Neutrophil (primary cell): ENCODE measurements around the gene KPNA4.

Experiments
- H3K27ac ChIP-seq: fragments of 200-600 bp; sonication (generic); 2 replicates; pipeline ENCODE4 v1.5.1; 2016; ENCODE audit warnings: mild to moderate bottlenecking, moderate library complexity
- H3K27me3 ChIP-seq: fragments of 200-600 bp; sonication (generic); 2 replicates; pipeline ENCODE4 v1.6.0; 2016; ENCODE audit warnings: mild to moderate bottlenecking
- H3K36me3 ChIP-seq: fragments of 200-600 bp; sonication (generic); 2 replicates; pipeline ENCODE4 v1.5.1; 2017
- H3K4me1 ChIP-seq, 2 experiments: fragments of 200-600 bp in 1 of 2; sonication (generic) in 1 of 2; 1 replicate in 1 of 2; 2 replicates in 1 of 2; pipeline versions ENCODE4 v1.5.1 to v1.6.1; 2013 to 2016; ENCODE audit warnings: low read depth in 1 of 2, low read length in 1 of 2, mild to moderate bottlenecking in 1 of 2, moderate library complexity in 1 of 2; ENCODE audit not compliant: control insufficient read depth in 1 of 2, insufficient read depth in 1 of 2
- H3K4me3 ChIP-seq, 2 experiments: fragments of 200-600 bp in 1 of 2; sonication (generic) in 1 of 2; 1 replicate in 1 of 2; 2 replicates in 1 of 2; pipeline ENCODE4 v1.5.1; 2013 to 2016; ENCODE audit warnings: low read depth in 1 of 2, low read length in 1 of 2, mild to moderate bottlenecking in 1 of 2, moderate library complexity in 1 of 2
- H3K9me3 ChIP-seq: fragments of 200-600 bp; sonication (generic); 2 replicates; pipeline ENCODE4 v1.5.1; 2016
- CTCF ChIP-seq: fragments of 200-600 bp; sonication (generic); IDR thresholded peaks from 2 replicates; pipeline ENCODE4 v1.5.1; 2016; ENCODE audit warnings: antibody characterized with exemption

KPNA4 gene

DNA sequence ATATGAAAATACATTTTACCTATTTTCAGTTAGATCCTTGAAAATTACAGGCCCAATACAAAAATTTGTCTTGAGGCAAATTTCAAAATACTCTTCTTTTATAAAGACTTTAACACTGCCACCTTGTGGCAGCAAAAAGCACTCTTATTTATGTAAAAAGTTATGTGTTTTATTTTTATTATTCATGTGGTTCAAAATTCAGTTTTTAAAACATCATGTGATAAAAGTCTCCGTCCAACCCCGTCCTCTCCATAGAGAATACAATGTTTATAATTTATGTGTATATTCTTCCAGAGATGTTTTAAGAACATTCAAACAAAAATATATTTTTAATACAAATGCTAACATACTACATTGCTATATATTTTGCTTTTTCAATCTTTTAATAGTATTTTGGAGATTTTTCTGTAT is 78.9 kb downstream of the KPNA4 start:
- peaks cover 4 to 5% of the 10 kb centered on the region in 2 experiments for H3K4me1 ChIP-seq
- no peaks in the 10 kb centered on the region for H3K27me3 ChIP-seq
- H3K9me3 ChIP-seq, result no peaks in the 10 kb centered on the region
- H3K27ac ChIP-seq, result no peak overlapping the region
- no peak for TF ChIP-seq CTCF
- H3K4me3 ChIP-seq, result no peak overlapping the region
- H3K36me3 ChIP-seq, result no peaks in the 10 kb centered on the region

GRCh38 chr3:160482796-160483195 is 82.6 kb downstream of the KPNA4 start:
- H3K4me3 ChIP-seq, result no peak overlapping the region
- H3K9me3 ChIP-seq, result no peaks in the 10 kb centered on the region
- no peaks in the 10 kb centered on the region for H3K36me3 ChIP-seq
- no peaks in the 10 kb centered on the region for H3K27me3 ChIP-seq
- H3K4me1 ChIP-seq, result peaks cover 4 to 5% of the 10 kb centered on the region in 2 experiments
- H3K27ac ChIP-seq, result no peak overlapping the region
- TF ChIP-seq CTCF, result no peak

GRCh38 chr3:160481856-160482255 is 83.5 kb downstream of the KPNA4 start:
- TF ChIP-seq CTCF, result no peak
- Histone ChIP-seq H3K27ac (no peak overlapping the region), H3K4me1 (peaks cover 4 to 5% of the 10 kb centered on the region in 2 experiments), H3K36me3 (no peaks in the 10 kb centered on the region), H3K4me3 (no peak overlapping the region), H3K27me3 (no peaks in the 10 kb centered on the region), H3K9me3 (no peaks in the 10 kb centered on the region)

DNA sequence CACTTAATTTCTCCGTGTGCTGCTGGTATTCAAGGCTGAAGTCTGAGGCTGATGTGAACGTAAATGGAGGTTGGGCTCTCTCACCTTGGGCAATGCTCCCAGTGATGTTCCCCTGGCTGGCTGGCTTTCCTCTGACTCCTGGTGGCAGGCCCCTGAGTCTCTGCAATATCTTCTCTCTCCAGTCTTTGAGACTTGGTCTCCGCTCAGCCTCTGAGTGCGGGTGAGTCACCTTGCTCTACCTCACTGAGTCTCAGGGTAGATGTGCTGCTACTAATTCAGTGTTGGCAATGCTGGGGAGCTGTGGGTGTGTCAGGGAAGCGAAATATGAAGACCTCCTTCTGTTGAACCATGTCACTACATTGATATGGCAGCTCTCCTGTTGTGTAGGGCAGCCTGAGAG is 84.4 kb downstream of the KPNA4 start:
- Histone ChIP-seq H3K4me3 (no peak overlapping the region), H3K27me3 (no peaks in the 10 kb centered on the region), H3K27ac (no peak overlapping the region), H3K4me1 (peaks cover under 1 to 1% of the 10 kb centered on the region in 2 experiments), H3K36me3 (no peaks in the 10 kb centered on the region), H3K9me3 (no peaks in the 10 kb centered on the region)
- TF ChIP-seq CTCF, result no peak

DNA sequence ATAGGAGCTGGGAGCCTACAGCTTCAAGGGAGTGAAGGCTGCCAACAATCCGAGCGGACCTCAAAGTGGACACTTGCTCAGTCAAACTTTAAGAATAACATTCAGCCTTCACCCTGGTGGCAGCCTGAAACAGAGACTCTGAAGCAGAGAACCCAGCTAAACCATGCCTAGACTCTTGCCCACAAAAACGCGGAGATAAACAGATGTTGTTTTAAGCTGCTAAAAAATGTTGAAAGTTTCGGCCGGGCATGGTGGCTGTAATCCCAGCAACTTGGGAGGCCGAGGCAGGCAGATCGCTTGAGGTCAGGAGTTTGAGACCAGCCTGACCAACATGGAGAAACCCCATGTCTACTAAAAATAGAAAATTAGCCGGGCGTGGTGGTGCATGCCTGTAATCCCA is 86.0 kb downstream of the KPNA4 start:
- Histone ChIP-seq H3K4me3 (no peak overlapping the region), H3K27ac (no peak overlapping the region), H3K27me3 (no peaks in the 10 kb centered on the region), H3K4me1 (no peaks in the 10 kb centered on the region), H3K9me3 (no peaks in the 10 kb centered on the region), H3K36me3 (no peaks in the 10 kb centered on the region)
- TF ChIP-seq CTCF, result no peak

DNA sequence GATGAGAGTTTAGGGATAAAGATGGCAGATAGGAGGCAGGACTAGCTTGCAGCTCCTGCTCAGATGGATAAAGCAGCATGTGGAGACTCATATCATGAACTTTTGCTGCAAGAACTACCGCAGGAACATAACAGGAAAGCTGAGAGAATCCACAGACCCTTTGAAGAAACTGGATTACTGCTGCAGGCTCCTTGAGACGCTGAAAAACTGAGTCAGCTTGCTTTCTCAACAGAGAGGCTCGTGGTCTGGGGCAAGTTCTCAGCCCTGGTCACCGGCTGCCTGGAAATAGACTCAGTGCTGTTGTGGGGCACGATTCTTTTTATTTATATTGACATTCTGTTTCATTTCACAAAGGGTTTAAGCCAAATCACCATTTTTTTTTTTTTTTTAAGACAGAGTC is 87.0 kb downstream of the KPNA4 start:
- Histone ChIP-seq H3K27ac (no peak overlapping the region), H3K9me3 (no peaks in the 10 kb centered on the region), H3K4me3 (no peak overlapping the region), H3K4me1 (no peaks in the 10 kb centered on the region), H3K27me3 (no peaks in the 10 kb centered on the region), H3K36me3 (no peaks in the 10 kb centered on the region)
- no peak for TF ChIP-seq CTCF
